Thyroid gland (tissue), 4 donors: ENCODE data around the gene ATP7B. TPM values are rescaled to one million over a fixed set of nuclear protein-coding genes. Genes with fewer than 3 reads are reported as not detected.
A peak's percentile ranks its signal among the peaks of the same experiment; 100 is the strongest.

Experiments used
- DNase-seq, 2 donors: peaks; one replicate each; pipeline ENCODE4 v3.0.0-alpha.2; 2019
- H3K27ac ChIP-seq, 3 donors: fragments of 200-600 bp; sonication (generic); 1 replicate in 2 of 3; 2 replicates in 1 of 3; pipeline ENCODE4 v1.5.1; 2016 to 2019; ENCODE audit warnings: mild to moderate bottlenecking in 1 of 3, moderate library complexity in 1 of 3
- H3K27me3 ChIP-seq: fragments of 200-600 bp; sonication (generic); one replicate; pipeline ENCODE4 v1.5.1; 2019
- H3K36me3 ChIP-seq, 2 donors: fragments of 200-600 bp; sonication (generic); one replicate each; pipeline ENCODE4 v1.5.1; 2016 to 2019
- H3K4me1 ChIP-seq, 2 donors: fragments of 200-600 bp; sonication (generic); one replicate each; pipeline ENCODE4 v1.5.1; 2017 to 2019
- H3K4me3 ChIP-seq, 3 donors: fragments of 200-600 bp; sonication (generic); replicated peaks in 1 of 3; 1 replicate in 2 of 3; 2 replicates in 1 of 3; pipeline ENCODE4 v1.5.1; 2016; ENCODE audit warnings: mild to moderate bottlenecking in 1 of 3
- H3K9me3 ChIP-seq: fragments of 200-600 bp; sonication (generic); one replicate; pipeline ENCODE4 v1.5.1; 2017
- CTCF ChIP-seq, 6 experiments: fragments of 200-600 bp in 3 of 6; fragments of 450-650 bp in 3 of 6; sonication (generic) in 3 of 6; IDR thresholded peaks; one replicate each; pipeline ENCODE4 v1.5.1; 2016 to 2019; ENCODE audit warnings: antibody characterized with exemption in 6 of 6, mild to moderate bottlenecking in 2 of 6, inconsistent platforms in 1 of 6, moderate library complexity in 1 of 6
- POLR2A ChIP-seq, 2 donors: fragments of 450-650 bp; IDR thresholded peaks; one replicate each; pipeline ENCODE4 v1.6.1; 2017; ENCODE audit warnings: antibody characterized with exemption in 2 of 2, mild to moderate bottlenecking in 2 of 2, moderate library complexity in 1 of 2
- WGBS, 2 donors: methylation state at CpG; one replicate each; pipeline ENCODE4 v1.1.5; 2017; 5-methylcytosine and 5-hydroxymethylcytosine counted together
- intact Hi-C: fragments of 100-400 bp; cut with DNase I; formaldehyde crosslinking; loops from one replicate; pipeline ENCODE4 v1.15.1; 2023
- total RNA-seq, 4 donors: library from RNA; depleted of rRNA; stranded (reverse); fragments of >200 nt; gene quantifications; one replicate each; pipeline ENCODE4 v1.2.3, GENCODE V29; 2016

ATP7B gene
- total RNA-seq, 4 donors from 2014 or later = 3.8 to 10.1 (median 5.6) TPM

- no peak overlapping the region for H3K27ac ChIP-seq
- 71 to 86% methylated on average over 4 of the region's 4 CpGs for WGBS, 2 donors
- H3K4me1 ChIP-seq = no peaks in the 10 kb centered on the region
- intact Hi-C loops = no loop called here
- H3K4me3 ChIP-seq = no peak overlapping the region
- DNase-seq = no peak
- H3K36me3 ChIP-seq = no peaks in the 10 kb centered on the region
- no peak for TF ChIP-seq POLR2A (IDR thresholded peaks at IDR 0.05)
- TF ChIP-seq CTCF (IDR thresholded peaks at IDR 0.05) = no peak
- no peaks in the 10 kb centered on the region for H3K27me3 ChIP-seq
- no peaks in the 10 kb centered on the region for H3K9me3 ChIP-seq
These were observed 108.5 kb downstream of the ATP7B start for GRCh38 chr13:51902776-51903175.

- H3K27me3 ChIP-seq = no peaks in the 10 kb centered on the region
- no peak for DNase-seq
- H3K4me1 ChIP-seq = no peaks in the 10 kb centered on the region
- intact Hi-C loops = no loop called here
- H3K27ac ChIP-seq = no peak overlapping the region
- TF ChIP-seq POLR2A (IDR thresholded peaks at IDR 0.05) (no peak), CTCF (IDR thresholded peaks at IDR 0.05) (no peak)
- no peak overlapping the region for H3K4me3 ChIP-seq
- 87 to 88% methylated on average over 1 of the region's 1 CpG for WGBS, 2 donors
- H3K9me3 ChIP-seq = no peaks in the 10 kb centered on the region
- no peaks in the 10 kb centered on the region for H3K36me3 ChIP-seq
These were observed 110.8 kb downstream of the ATP7B start for GRCh38 chr13:51900471-51900870.

- intact Hi-C loops = loop anchor here (5.0 kb wide), 1 partner anchor 231 kb away; the partner anchor contains the start of gene NEK5
- Histone ChIP-seq H3K4me1 (no peaks in the 10 kb centered on the region), H3K27me3 (no peaks in the 10 kb centered on the region), H3K4me3 (no peak overlapping the region), H3K36me3 (no peaks in the 10 kb centered on the region), H3K27ac (no peak overlapping the region), H3K9me3 (no peaks in the 10 kb centered on the region)
- peak; percentile 63 to 70 for DNase-seq
- TF ChIP-seq POLR2A (IDR thresholded peaks at IDR 0.05) (no peak), CTCF (IDR thresholded peaks at IDR 0.05) (peak; percentile 22 to 68 (median 46))
- 29 to 36% methylated on average over 7 of the region's 9 CpGs for WGBS, 2 donors
These were observed 115.1 kb downstream of the ATP7B start for GRCh38 chr13:51895906-51896888.

GRCh38 chr13:51894239-51894638, 117.0 kb downstream of the ATP7B start:
- Histone ChIP-seq H3K36me3 (no peaks in the 10 kb centered on the region), H3K4me1 (no peaks in the 10 kb centered on the region), H3K27me3 (no peaks in the 10 kb centered on the region), H3K27ac (no peak overlapping the region), H3K9me3 (no peaks in the 10 kb centered on the region), H3K4me3 (no peak overlapping the region)
- intact Hi-C loops = no loop called here
- TF ChIP-seq CTCF (IDR thresholded peaks at IDR 0.05) = no peak
- no peak for TF ChIP-seq POLR2A (IDR thresholded peaks at IDR 0.05)
- WGBS, 2 donors = 93 to 95% methylated on average over 4 of the region's 4 CpGs
- DNase-seq = no peak

GRCh38 chr13:51892657-51893056, 118.6 kb downstream of the ATP7B start:
- H3K4me3 ChIP-seq = no peak overlapping the region
- H3K9me3 ChIP-seq = no peaks in the 10 kb centered on the region
- no peak for DNase-seq
- no peaks in the 10 kb centered on the region for H3K36me3 ChIP-seq
- H3K27ac ChIP-seq = no peak overlapping the region
- intact Hi-C loops = no loop called here
- no peaks in the 10 kb centered on the region for H3K27me3 ChIP-seq
- WGBS, 2 donors = 71 to 78% methylated on average over 3 of the region's 3 CpGs
- TF ChIP-seq POLR2A (IDR thresholded peaks at IDR 0.05) (no peak), CTCF (IDR thresholded peaks at IDR 0.05) (no peak)
- no peaks in the 10 kb centered on the region for H3K4me1 ChIP-seq
